Endothelial cell of umbilical vein (primary cell): ENCODE measurements around the gene CKAP5. TPM values are rescaled to one million over a fixed set of nuclear protein-coding genes. Genes with fewer than 3 reads are reported as not detected.

ENCODE experiments used
- BruUV-seq: library from RNA; stranded (reverse); fragments of 400-500 nt; replicated peaks from 2 replicates; lab custom pipeline; 2021; lab: Mats Ljungman, UMichigan
- CTCF ChIA-PET: fragments of 300-600, 350-600 bp; sonication (Branson Sonifier 250); formaldehyde crosslinking; loops from one replicate; lab custom pipeline; 2021; ENCODE audit warnings: antibody characterized with exemption, inconsistent platforms; lab: Charles Lee
- POLR2A ChIA-PET: fragments of 300-600, 350-600 bp; sonication (Branson Sonifier 250); formaldehyde crosslinking; loops from one replicate; lab custom pipeline; 2021; ENCODE audit warnings: antibody characterized with exemption, inconsistent platforms; lab: Charles Lee
- DNase-seq: peaks from one replicate; pipeline ENCODE4 v3.0.0-alpha.2; 2011; ENCODE audit warnings: low read depth, low spot score
- FAIRE-seq: peaks from 2 replicates; lab custom pipeline; 2011; peaks lifted over from hg19 to GRCh38; lab: Jason Lieb, UNC
- H2AFZ ChIP-seq: 2 replicates; pipeline ENCODE4 v1.6.0; 2012; ENCODE audit warnings: low read depth, low read length, control low read depth, inconsistent platforms
- H3K27ac ChIP-seq: 2 replicates; pipeline ENCODE4 v1.5.1; 2011; ENCODE audit warnings: low read depth, mild to moderate bottlenecking, control low read depth, low read length, moderate library complexity; ENCODE audit not compliant: insufficient read depth
- H3K27me3 ChIP-seq, 2 experiments: 2 replicates each; pipeline versions ENCODE4 v1.6.0 to v1.6.1; 2011; ENCODE audit warnings: low read length in 2 of 2, mixed read lengths in 1 of 2; ENCODE audit not compliant: control insufficient read depth in 2 of 2, insufficient read depth in 2 of 2
- H3K36me3 ChIP-seq, 2 experiments: 2 replicates in 1 of 2; 3 replicates in 1 of 2; pipeline ENCODE4 v1.5.1; 2011; ENCODE audit warnings: low read length in 2 of 2, mild to moderate bottlenecking in 1 of 2, moderate library complexity in 1 of 2; ENCODE audit not compliant: control insufficient read depth in 2 of 2, insufficient read depth in 2 of 2; ENCODE audit errors: extremely low read depth in 1 of 2
- H3K4me1 ChIP-seq: 3 replicates; pipeline ENCODE4 v1.5.1; 2011; ENCODE audit warnings: mild to moderate bottlenecking, low read length; ENCODE audit not compliant: control insufficient read depth, insufficient read depth; ENCODE audit errors: extremely low read depth
- H3K4me2 ChIP-seq: 2 replicates; pipeline ENCODE4 v1.6.1; 2011; ENCODE audit warnings: low read length, control low read depth, mixed read lengths; ENCODE audit not compliant: insufficient read depth
- H3K4me3 ChIP-seq, 3 experiments: fragments of 200-600 bp in 1 of 3; sonication (generic), shearing (Covaris generic) in 1 of 3; replicated peaks in 1 of 3; 2 replicates each; pipeline ENCODE4 v1.5.1; 2011 to 2016; ENCODE audit warnings: control low read depth in 3 of 3, low read length in 3 of 3, mild to moderate bottlenecking in 2 of 3, inconsistent platforms in 1 of 3, low read depth in 1 of 3, moderate library complexity in 1 of 3; ENCODE audit not compliant: insufficient read depth in 1 of 3
- H3K79me2 ChIP-seq: 2 replicates; pipeline ENCODE4 v1.6.0; 2012; ENCODE audit warnings: low read length, inconsistent platforms; ENCODE audit not compliant: control insufficient read depth, insufficient read depth
- H3K9ac ChIP-seq: replicated peaks from 2 replicates; pipeline ENCODE3; 2011; ENCODE audit warnings: low read length, control low read depth; ENCODE audit not compliant: insufficient read depth; ENCODE audit errors: extremely low read depth
- H3K9me1 ChIP-seq: replicated peaks from 3 replicates; pipeline ENCODE4 v1.6.0; 2011; ENCODE audit warnings: mild to moderate bottlenecking, low read length; ENCODE audit not compliant: control insufficient read depth, insufficient read depth; ENCODE audit errors: extremely low read depth
- H3K9me3 ChIP-seq: replicated peaks from 2 replicates; pipeline ENCODE4 v1.5.1; 2012; ENCODE audit warnings: low read length, inconsistent platforms; ENCODE audit not compliant: control insufficient read depth, insufficient read depth
- H4K20me1 ChIP-seq: replicated peaks from 2 replicates; pipeline ENCODE3; 2011; ENCODE audit warnings: mild to moderate bottlenecking, low read length; ENCODE audit not compliant: control insufficient read depth, insufficient read depth; ENCODE audit errors: extremely low read depth
- EZH2 ChIP-seq: IDR thresholded peaks from 2 replicates; pipeline ENCODE4 v1.6.1; 2012; ENCODE audit warnings: borderline replicate concordance, low read depth, mild to moderate bottlenecking, moderate library complexity, low read length, inconsistent platforms; ENCODE audit not compliant: severe bottlenecking
- FOS ChIP-seq: IDR thresholded peaks from 2 replicates; pipeline ENCODE4 v1.6.1; 2011; ENCODE audit warnings: mild to moderate bottlenecking, low read length, moderate library complexity, borderline replicate concordance; ENCODE audit not compliant: insufficient read depth
- GATA2 ChIP-seq: IDR thresholded peaks from 2 replicates; pipeline ENCODE4 v1.7.0; 2011; ENCODE audit warnings: low read depth, mild to moderate bottlenecking, moderate library complexity, mixed read lengths, low read length; ENCODE audit not compliant: insufficient read length, insufficient read depth
- JUN ChIP-seq: IDR thresholded peaks from 2 replicates; pipeline ENCODE4 v1.6.1; 2011; ENCODE audit warnings: borderline replicate concordance, low read depth; ENCODE audit not compliant: insufficient read length, insufficient read depth
- MYC ChIP-seq: IDR thresholded peaks from one replicate; pipeline ENCODE4 v1.6.1; 2011; ENCODE audit warnings: mild to moderate bottlenecking, low read depth, low read length
- POLR2A ChIP-seq: IDR thresholded peaks from 2 replicates; pipeline ENCODE4 v1.6.1; 2012; ENCODE audit warnings: low read depth, mild to moderate bottlenecking, control low read depth, low read length
- POLR2AphosphoS5 ChIP-seq: IDR thresholded peaks from 2 replicates; pipeline ENCODE4 v1.6.1; 2012; ENCODE audit warnings: low read depth, mild to moderate bottlenecking, control low read depth, low read length, moderate library complexity; ENCODE audit not compliant: insufficient read depth
- dilution Hi-C: fragments of 300-500 bp; cut with MboI; formaldehyde crosslinking; loops from one replicate; pipeline ENCODE4 v1.15.0; 2019; ENCODE audit warnings: low sequenced_read_pairs; ENCODE audit not compliant: extremely low pct_ligation_motif_present
- intact Hi-C: fragments of 100-400 bp; cut with micrococcal nuclease; formaldehyde crosslinking; loops from one replicate; pipeline ENCODE4 v1.10.0; 2022
- polyA plus RNA-seq, 4 experiments: library from polyadenylated mRNA; depleted of rRNA in 3 of 4; stranded (reverse) in 3 of 4; unstranded in 1 of 4; fragments of >200 nt; gene quantifications; 2 replicates each; pipeline versions ENCODE4 v1.2.1 to v1.2.3, GENCODE V29; 2011 to 2012; ENCODE audit warnings: missing spikeins in 1 of 4
- total RNA-seq: library from RNA; stranded (reverse); gene quantifications from 2 replicates; pipeline ENCODE4 v1.2.3, GENCODE V29; 2021
- TF ChIP-seq, protein P1 (sequence below), 2 donors: IDR thresholded peaks; 1 replicate in 1 of 2; 2 replicates in 1 of 2; pipeline ENCODE4 v1.5.1; 2011; ENCODE audit warnings: low read length in 2 of 2, mild to moderate bottlenecking in 2 of 2, moderate library complexity in 2 of 2, control low read depth in 1 of 2, inconsistent platforms in 1 of 2, low read depth in 1 of 2; ENCODE audit not compliant: insufficient read depth in 1 of 2; ENCODE audit errors: extremely low read depth in 1 of 2
- TF ChIP-seq, protein P2 (sequence below): IDR thresholded peaks from 2 replicates; pipeline ENCODE4 v1.6.1; 2011; ENCODE audit not compliant: insufficient read depth, insufficient read length

The CKAP5 gene
- total and polyA plus RNA-seq, 2 donors (not counting 3 experiments of a cell fraction or from before 2014, with no cell fraction given), result 47.4 to 138 TPM

DNA sequence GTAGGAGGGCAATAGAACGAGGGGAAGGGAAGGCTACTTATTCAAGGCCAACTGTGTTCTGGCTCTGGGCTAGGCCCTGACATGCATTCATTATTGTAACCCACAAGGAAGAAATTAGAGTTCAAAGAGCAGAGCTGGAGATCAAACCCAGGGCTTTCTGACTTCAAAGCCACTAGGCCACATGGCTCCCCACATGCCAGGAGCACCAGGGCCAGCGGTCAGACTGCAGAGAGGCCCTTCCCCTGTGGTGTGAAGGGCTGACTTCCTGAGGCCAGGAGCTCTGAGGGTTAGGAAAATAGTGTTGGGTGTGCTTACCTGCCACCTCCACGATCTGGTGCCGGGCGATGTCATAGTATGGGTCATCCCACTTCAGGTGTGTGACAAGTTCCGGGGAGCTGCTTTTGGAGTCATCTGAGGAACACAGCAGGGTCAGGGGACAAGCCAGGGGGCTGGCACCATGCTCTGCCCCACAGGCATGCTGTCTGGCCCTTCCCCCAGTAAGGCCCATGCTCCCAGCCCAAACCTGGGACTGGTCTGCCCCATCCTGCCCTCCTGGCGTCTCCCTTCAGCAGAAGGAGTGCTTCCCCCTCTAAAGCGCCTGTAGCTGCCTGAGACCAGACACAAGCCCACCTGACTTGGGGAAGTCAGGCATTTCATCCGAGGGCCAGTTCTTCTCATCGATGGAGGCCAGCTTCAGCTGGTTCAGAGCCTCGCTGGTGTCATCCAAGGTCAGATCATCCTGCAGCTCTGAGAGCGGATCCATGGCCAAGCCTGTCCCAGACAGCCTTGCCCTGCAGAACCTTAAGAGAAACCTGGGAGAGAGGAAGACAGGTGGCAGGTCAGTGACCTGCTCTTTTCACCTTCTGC lies 150.5 kb downstream of the CKAP5 start:
- no peak overlapping the region for H3K4me2 ChIP-seq
- DNase-seq, result no peak
- H3K9me1 ChIP-seq, result no peaks in the 10 kb centered on the region
- no peak overlapping the region for H3K27ac ChIP-seq
- dilution Hi-C loops, result no loop called here
- H2AFZ ChIP-seq, result no peak overlapping the region
- H3K27me3 ChIP-seq, result no peaks in the 10 kb centered on the region
- no peaks in the 10 kb centered on the region for H3K4me1 ChIP-seq
- no peak overlapping the region for H3K4me3 ChIP-seq
- BruUV-seq, result no TSS peak
- intact Hi-C loops, result no loop called here
- no peaks in the 10 kb centered on the region for H3K9me3 ChIP-seq
- peaks cover 4 to 26% of the 10 kb centered on the region in 2 experiments for H3K36me3 ChIP-seq
- peaks cover 13% of the 10 kb centered on the region for H3K79me2 ChIP-seq
- H4K20me1 ChIP-seq, result no peaks in the 10 kb centered on the region
- FAIRE-seq, result no peak
- H3K9ac ChIP-seq, result no peak overlapping the region
- CTCF ChIA-PET, result no interaction called here
- POLR2A ChIA-PET, result no interaction called here
- TF ChIP-seq GATA2, result no peak
- TF ChIP-seq EZH2, result no peak
- no peak for TF ChIP-seq FOS
- TF ChIP-seq POLR2A, result no peak
- TF ChIP-seq MYC, result no peak
- no peak for TF ChIP-seq POLR2AphosphoS5
- TF ChIP-seq, protein P1, sequence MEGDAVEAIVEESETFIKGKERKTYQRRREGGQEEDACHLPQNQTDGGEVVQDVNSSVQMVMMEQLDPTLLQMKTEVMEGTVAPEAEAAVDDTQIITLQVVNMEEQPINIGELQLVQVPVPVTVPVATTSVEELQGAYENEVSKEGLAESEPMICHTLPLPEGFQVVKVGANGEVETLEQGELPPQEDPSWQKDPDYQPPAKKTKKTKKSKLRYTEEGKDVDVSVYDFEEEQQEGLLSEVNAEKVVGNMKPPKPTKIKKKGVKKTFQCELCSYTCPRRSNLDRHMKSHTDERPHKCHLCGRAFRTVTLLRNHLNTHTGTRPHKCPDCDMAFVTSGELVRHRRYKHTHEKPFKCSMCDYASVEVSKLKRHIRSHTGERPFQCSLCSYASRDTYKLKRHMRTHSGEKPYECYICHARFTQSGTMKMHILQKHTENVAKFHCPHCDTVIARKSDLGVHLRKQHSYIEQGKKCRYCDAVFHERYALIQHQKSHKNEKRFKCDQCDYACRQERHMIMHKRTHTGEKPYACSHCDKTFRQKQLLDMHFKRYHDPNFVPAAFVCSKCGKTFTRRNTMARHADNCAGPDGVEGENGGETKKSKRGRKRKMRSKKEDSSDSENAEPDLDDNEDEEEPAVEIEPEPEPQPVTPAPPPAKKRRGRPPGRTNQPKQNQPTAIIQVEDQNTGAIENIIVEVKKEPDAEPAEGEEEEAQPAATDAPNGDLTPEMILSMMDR (IDR thresholded peaks at IDR 0.05; ENCODE audit: extremely low read depth in 1 of 2, insufficient read depth in 1 of 2, low read depth in 1 of 2, low read length in 2 of 2), result no peak
- TF ChIP-seq JUN, result no peak
- TF ChIP-seq, protein P2, sequence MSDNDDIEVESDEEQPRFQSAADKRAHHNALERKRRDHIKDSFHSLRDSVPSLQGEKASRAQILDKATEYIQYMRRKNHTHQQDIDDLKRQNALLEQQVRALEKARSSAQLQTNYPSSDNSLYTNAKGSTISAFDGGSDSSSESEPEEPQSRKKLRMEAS, result no peak
